ENCODE results near the gene SLC35B1.

SLC35B1 gene, protein sequence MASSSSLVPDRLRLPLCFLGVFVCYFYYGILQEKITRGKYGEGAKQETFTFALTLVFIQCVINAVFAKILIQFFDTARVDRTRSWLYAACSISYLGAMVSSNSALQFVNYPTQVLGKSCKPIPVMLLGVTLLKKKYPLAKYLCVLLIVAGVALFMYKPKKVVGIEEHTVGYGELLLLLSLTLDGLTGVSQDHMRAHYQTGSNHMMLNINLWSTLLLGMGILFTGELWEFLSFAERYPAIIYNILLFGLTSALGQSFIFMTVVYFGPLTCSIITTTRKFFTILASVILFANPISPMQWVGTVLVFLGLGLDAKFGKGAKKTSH

DNA sequence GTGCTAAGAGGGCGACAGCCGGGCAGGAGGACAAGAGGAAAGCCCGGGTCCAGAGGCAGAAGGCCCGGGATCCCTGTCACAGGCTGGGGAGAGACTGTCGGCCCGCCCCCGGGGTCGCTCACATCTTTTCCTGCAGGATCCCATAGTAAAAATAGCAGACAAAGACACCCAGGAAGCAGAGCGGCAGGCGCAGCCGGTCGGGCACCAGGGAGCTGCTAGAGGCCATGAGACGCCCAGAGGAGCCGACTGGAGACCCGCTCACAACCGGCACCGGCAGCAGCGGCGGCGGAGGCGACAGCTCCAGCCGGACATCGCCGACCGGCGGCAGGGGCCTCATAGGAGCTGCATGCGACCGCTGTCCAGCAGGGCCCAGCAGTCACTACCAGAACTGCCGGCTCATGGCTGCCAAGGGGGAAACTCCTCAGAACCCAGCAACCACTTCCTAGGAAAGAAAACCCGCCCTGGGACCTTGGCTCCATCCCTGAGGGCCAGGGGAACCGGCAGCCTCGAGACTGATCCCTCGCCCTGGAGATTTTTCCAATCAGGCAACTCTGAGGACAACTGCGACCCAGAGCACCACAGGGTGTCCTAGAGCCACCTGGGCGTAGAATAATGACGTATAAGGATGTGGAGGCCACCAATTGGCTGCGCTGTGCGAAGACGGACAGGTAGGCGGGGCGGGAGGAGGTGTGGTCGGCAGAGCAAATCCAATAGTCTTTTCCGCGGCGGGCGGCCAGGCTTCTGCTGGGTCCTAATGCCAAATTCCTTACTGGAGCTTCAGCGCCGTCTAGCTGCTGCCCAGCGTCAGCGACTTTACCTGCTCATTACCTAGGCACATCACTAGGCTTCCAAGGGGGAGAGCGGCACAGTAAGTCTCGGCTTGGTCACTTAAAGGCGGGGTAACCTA is at the start of gene SLC35B1:
Gene SLC35B1 (minus strand): TSS at position 357 of the 907 bp plus-strand sequence. CDS start 131 bp downstream, at position 226.
- peak; percentile 95 to 98 for DNase-seq (ENCODE audit: low read depth in 2 of 2)

GRCh38 chr17:49757151-49757777 is 49.5 kb upstream of the SLC35B1 start:
- DNase-seq (ENCODE audit: low read depth in 2 of 2): no peak

GRCh38 chr17:49756323-49757150 is 48.8 kb upstream of the SLC35B1 start:
- DNase-seq (ENCODE audit: low read depth in 2 of 2): no peak

DNA sequence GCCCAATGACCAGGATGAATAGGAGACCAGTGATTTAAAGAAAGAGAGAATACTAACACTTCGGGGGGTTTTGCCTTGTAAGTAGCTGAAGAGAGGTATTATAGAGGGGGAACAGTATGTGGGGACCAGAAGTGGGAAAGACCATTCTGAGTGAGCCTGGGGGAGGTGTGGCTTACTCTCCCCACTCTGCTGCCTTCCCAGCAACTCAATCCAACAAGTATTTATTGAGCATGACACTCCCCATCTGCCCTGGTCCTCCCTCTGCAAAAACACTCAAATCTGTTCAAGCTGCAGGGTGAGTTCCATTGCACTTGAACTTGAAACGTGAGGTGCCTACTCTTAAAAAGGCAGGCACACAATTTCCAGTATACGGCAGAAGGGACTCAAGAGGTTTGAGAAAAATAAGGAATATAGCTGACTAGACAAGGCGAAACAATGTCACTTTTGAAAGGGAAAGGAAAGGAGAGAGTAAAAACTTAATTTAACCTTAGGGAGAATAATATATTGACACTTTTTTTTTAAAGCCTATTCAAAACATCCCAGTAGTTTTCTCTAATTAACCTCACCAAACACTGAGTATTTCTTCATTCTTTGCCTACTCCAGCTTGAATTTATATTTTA is 48.0 kb upstream of the SLC35B1 start:
- DNase-seq (ENCODE audit: low read depth in 2 of 2): no peak

- no peak for DNase-seq (ENCODE audit: low read depth in 2 of 2)
Observed at GRCh38 chr17:49753959-49754391, 46.2 kb upstream of the SLC35B1 start.

DNA sequence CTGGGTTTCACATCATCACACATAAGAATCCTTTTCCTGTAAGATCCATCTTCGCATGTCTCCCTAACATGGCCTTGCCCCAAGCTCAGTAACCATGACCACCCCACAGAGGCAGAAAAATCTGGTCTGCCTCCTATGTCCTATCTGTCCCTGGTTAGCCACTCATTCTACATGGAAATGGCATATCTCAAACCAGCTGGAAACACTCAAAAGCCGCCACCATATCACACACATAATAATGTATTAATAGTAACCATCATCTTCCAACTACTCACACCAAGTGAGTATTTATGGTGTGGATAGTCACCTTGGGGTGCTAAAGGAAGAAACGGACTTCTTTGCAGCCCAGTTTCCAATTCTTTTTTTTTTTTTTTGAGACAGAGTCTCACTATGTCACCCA is 44.7 kb upstream of the SLC35B1 start:
- no peak for DNase-seq (ENCODE audit: low read depth in 2 of 2)

- DNase-seq (ENCODE audit: low read depth in 2 of 2): no peak
Observed at GRCh38 chr17:49749730-49750129, 42.0 kb upstream of the SLC35B1 start.

- peak in 1 of 2 donors; percentile 27 for DNase-seq (ENCODE audit: low read depth in 2 of 2)
Observed at GRCh38 chr17:49748791-49749190, 41.0 kb upstream of the SLC35B1 start.

DNA sequence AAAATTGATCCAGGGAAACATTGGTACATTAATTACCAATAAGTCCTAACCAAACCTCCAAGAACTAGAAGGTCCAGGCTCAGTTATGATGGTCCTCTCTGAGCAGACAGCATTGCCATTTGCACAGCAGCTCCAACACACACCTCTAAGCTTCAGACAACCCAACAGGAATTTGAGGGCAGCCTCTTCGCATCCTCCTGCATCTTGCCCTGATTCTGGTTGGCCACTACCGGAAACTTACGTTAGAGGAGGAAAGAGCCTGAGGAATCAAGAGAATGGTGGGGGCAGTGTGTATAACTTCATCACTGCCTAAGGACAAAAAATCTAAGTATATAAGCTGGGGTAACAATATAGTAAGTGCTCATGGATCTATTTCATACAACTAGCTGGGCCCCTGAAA is 40.5 kb upstream of the SLC35B1 start:
- no peak for DNase-seq (ENCODE audit: low read depth in 2 of 2)

GRCh38 chr17:49747632-49748031 is 39.9 kb upstream of the SLC35B1 start:
- no peak for DNase-seq (ENCODE audit: low read depth in 2 of 2)

DNA sequence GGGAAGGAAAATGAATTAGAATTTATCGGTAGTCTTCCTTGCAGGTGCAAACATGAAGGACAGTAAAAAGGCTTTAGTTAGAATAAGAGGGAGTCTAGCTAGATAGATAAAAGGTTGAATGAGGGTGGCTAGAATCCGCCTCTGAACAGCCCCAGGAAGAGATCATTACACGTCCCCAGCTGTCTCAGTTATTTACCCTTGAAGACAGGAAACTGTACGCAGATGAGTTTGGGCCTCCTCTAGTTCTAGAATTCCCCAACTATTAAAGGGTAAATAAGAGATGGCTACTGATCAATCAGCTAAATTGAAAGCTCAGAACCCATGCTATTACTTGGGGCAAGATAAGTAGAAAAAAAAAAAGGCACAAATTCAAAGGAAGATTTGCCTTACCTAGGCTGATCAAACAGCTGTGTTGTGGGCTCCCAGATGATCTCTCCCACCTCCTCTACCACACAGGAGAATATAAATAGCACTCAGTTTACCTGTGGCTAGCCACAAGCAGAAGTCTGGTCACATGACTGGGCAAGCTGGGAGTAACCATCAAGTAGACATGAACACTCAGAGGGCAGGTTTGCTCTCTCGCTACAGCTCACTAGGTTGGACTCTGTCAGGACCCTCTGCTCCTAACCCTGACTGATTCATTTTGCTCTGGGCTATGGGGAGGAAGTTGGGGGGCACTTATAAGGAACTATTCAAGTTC is 39.2 kb upstream of the SLC35B1 start:
- DNase-seq (ENCODE audit: low read depth in 2 of 2): no peak

DNA sequence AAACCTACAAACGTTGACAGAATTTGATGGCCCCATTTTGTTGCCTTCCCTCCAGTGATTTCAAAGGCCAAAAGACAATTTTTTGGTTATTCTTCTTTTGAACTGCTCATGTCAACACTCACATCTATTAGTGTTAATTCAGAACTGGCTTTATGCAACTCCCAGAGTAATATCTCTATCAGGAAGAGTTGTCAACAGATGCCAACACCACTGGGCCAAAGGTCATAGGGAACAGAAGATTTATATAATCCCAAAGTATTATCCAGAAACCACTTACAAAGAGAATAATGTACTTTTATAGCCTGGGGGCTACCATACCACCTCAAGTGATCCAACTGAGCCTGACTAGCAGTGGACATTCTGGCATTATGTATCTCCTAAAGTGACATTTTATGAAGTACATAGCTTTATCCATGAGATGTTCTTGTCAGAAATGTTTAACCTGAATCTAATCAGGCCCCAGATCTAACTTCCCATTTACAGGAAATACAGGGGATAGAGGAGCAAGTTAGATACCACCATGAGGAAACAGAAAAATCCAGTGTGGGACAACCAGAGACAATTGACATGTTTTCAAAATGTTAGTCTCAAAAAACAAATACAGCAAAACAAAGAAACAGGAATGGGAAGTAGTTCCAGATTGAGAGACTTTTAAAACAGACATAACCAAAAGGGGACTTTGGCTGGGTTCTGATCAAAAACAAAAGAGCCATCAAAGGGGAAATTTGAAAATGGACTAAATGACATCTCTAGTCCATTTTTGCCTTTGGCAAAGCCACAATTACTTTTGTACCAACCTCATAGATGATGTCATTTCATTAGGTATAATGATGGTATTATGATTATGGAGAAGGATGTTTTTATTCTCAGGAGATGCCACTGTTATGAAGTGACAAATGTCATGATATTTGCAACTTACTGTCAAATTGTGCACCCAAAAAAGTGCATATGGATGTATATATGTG is 37.7 kb upstream of the SLC35B1 start:
- DNase-seq (ENCODE audit: low read depth in 2 of 2): no peak

GRCh38 chr17:49742166-49742638 is 34.4 kb upstream of the SLC35B1 start:
- no peak for DNase-seq (ENCODE audit: low read depth in 2 of 2)

DNA sequence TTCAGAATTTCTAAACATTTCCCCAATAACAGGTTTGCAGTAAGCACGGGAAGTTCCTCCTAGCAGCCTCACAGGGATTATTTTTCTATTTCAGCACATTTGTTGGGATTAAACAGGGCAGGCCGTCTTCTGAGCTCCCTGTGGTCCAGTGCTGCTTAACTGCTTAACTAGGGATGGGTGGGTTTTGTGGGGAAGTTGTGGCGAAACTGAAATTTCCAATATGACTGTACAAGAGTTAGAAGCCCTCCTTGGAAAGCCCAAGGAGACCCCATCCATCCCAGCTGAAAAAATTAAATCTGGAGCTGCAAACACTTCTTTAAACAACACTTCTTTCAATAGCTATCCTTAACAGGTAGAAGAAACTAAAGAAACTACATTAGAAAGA is 33.9 kb upstream of the SLC35B1 start:
- no peak for DNase-seq (ENCODE audit: low read depth in 2 of 2)

DNA sequence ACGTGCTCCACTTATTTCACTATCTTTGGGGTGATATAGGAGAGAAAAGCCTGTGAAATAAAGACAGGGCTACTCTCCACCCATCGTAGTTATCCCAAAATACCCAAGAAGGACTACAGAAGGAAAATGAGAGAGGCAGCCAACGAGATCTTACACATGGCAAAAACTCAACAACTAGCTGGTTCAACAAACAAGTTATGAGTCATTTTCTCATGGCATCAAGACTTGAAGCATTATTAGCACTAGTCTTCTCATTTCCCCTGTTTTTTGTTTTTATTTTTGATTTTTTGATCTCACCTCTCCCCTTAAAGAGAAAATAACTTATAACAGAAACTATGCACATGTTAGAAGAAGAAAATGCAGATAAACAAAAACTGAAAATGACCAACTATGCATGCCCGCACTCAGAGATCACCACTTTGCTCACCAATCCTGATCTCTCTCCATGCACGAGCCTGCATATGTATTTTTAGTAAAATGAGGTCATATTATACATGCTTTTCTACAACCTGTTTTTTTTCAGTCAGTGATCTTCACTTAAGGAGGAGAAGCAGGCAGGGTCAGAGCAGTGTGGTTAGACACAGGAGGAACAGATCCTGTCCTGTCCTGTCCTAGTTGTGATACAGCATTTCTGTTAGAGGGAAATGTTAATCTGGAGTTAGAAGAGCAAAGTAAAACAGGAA is 33.4 kb upstream of the SLC35B1 start:
- DNase-seq (ENCODE audit: low read depth in 2 of 2): no peak

GRCh38 chr17:49739641-49740271 is 32.0 kb upstream of the SLC35B1 start:
- DNase-seq (ENCODE audit: low read depth in 2 of 2): peak; percentile 74 to 80

GRCh38 chr17:49738456-49739163 is 30.8 kb upstream of the SLC35B1 start:
- DNase-seq (ENCODE audit: low read depth in 2 of 2): no peak
